GM18909 (cell line): ENCODE results near the gene GLIS1.

Source experiments
- ATAC-seq: cut with Tn5 transposase; IDR thresholded peaks from one replicate; pipeline ENCODE4 v1.9.1; 2021; ENCODE audit warnings: mild to moderate bottlenecking; ENCODE audit not compliant: unreplicated experiment, poor library complexity

Gene GLIS1

GRCh38 chr1:53520481-53520880 lies 218.5 kb downstream of the GLIS1 start:
- no peak for ATAC-seq

- ATAC-seq, result no peak
Measured at GRCh38 chr1:53519421-53519820, 219.5 kb downstream of the GLIS1 start.

GRCh38 chr1:53518775-53519174 lies 220.2 kb downstream of the GLIS1 start:
- ATAC-seq, result no peak

- ATAC-seq, result no peak
Measured at GRCh38 chr1:53517821-53518352, 221.1 kb downstream of the GLIS1 start.

GRCh38 chr1:53517109-53517508 lies 221.9 kb downstream of the GLIS1 start:
- no peak for ATAC-seq

- no peak for ATAC-seq
Measured at GRCh38 chr1:53516181-53516580, 222.8 kb downstream of the GLIS1 start.

- ATAC-seq, result no peak
Measured at GRCh38 chr1:53514436-53514835, 224.5 kb downstream of the GLIS1 start.

- no peak for ATAC-seq
Measured at GRCh38 chr1:53513846-53514245, 225.1 kb downstream of the GLIS1 start.

- no peak for ATAC-seq
Measured at GRCh38 chr1:53512807-53513755, 225.9 kb downstream of the GLIS1 start.

GRCh38 chr1:53511933-53512806 lies 226.8 kb downstream of the GLIS1 start:
- ATAC-seq, result no peak

- no peak for ATAC-seq
Measured at GRCh38 chr1:53511323-53511932, 227.5 kb downstream of the GLIS1 start.

GRCh38 chr1:53510215-53510614 lies 228.7 kb downstream of the GLIS1 start:
- ATAC-seq, result no peak

GRCh38 chr1:53509775-53510174 lies 229.2 kb downstream of the GLIS1 start:
- no peak for ATAC-seq

GRCh38 chr1:53508991-53509666 lies 229.8 kb downstream of the GLIS1 start:
- no peak for ATAC-seq

GRCh38 chr1:53508056-53508990 lies 230.6 kb downstream of the GLIS1 start:
- no peak for ATAC-seq

GRCh38 chr1:53507116-53507820 lies 231.7 kb downstream of the GLIS1 start:
- ATAC-seq, result no peak

- no peak for ATAC-seq
Measured at GRCh38 chr1:53506355-53507050, 232.5 kb downstream of the GLIS1 start.

- no peak for ATAC-seq
Measured at GRCh38 chr1:53505891-53506290, 233.1 kb downstream of the GLIS1 start.
